Putamen (tissue), 1 donor: Measurements from ENCODE around the gene PGLYRP4.
A peak's percentile ranks its signal among the peaks of the same experiment; 100 is the strongest.
"Not testable (repeated sequence)": the region's sequence is repeated elsewhere in the genome, so short reads cannot be mapped to it uniquely, and the experiment has no call there.

Source experiments
- DNase-seq: peaks from one replicate; pipeline ENCODE4 v3.0.0-alpha.2; 2016; ENCODE audit warnings: low spot score

PGLYRP4 gene

DNA sequence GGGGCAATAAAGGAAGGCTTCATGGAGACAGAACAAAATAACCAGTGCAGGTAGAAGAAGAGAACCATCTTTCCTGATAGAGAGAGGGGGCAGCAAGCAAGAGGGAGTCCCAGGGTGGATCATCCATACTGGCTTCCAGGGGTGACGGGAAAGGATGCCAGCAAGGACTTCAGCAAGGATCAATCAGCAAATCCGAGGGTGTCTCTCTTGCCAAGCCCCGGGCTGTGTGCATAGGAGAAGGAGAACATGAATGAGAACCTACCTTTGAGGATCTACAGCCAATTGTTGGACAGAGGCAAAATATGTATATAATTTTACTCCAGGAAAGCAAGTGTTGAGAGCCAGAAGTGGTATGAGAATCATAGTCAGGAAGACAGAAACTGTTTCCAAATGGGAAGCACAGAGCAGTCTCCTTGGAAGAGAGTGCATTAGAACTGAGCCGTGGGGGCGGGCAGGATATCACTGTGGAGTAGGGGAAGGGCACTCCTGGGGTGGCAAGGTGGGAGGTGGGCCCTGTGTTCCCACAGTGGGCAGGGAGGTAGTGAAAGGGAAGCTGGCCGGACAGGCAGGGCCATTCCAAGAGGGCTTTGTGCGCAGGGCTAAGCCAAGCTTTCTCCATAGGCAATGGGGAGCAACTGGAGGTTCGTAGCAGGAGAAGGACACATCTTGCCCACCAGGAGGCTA, 7.9 kb upstream of the PGLYRP4 start:
- no peak for DNase-seq

DNA sequence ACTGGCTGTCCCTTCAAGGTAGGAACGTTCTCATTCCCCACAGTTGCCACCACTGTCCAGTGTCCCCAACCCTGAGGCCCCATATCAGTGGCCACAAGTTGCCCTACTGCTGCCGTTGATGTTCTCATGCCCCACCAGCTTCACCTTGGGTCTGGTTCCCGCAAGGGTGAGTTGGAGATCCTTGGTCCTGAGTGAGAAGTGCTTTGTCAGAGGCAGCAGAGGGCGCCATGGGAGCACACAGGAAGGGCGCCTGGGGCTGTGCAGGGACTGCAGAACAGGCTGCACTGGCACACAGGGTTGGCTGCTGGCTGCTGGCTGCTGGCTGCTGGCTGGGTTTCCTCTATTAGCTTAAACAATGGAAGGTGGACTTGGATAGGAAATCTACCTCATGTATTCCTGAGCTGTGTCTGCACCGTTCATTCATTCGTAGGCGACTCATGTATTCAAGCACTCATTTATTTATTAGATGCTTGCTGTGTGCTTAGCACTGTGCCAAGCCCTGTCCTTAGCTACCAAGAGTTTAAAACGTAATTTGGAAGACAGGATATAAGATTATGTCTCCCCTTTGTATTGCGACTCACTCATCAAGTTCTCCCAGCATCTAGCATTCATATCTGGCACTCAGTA, 6.9 kb upstream of the PGLYRP4 start:
- no peak for DNase-seq

DNA sequence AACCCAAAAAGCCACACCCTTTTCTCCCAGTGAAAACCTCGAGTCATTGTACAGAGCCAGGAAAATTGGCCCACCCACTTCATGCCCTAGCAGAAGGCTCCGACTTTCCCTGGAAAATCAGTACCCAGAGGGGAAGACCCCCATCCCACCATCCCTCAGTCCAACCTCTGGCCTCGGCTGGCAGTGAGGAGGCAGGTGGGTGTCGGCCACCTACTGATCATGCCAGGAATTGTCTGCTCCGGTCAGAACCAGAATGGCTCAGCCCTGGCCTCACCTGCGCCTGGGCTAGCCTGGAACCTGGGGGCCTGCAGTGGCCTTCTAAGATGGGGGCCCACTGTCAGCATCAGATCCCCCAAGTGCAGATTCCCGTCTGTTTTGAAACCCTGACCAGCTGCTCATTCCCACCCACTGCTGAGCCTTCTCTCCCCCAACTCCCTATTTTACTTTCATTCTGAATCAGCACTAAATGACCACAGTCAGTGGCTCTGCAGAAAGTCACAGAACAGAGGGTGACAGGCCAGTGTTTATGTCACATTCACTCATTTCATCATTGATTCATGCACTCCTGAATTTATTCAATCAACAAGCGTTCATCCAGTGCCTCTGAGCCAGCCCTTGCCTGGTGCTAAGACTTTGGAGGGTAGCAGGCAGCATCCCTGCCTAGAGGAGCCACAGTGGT, 6.0 kb upstream of the PGLYRP4 start:
- no peak for DNase-seq

DNA sequence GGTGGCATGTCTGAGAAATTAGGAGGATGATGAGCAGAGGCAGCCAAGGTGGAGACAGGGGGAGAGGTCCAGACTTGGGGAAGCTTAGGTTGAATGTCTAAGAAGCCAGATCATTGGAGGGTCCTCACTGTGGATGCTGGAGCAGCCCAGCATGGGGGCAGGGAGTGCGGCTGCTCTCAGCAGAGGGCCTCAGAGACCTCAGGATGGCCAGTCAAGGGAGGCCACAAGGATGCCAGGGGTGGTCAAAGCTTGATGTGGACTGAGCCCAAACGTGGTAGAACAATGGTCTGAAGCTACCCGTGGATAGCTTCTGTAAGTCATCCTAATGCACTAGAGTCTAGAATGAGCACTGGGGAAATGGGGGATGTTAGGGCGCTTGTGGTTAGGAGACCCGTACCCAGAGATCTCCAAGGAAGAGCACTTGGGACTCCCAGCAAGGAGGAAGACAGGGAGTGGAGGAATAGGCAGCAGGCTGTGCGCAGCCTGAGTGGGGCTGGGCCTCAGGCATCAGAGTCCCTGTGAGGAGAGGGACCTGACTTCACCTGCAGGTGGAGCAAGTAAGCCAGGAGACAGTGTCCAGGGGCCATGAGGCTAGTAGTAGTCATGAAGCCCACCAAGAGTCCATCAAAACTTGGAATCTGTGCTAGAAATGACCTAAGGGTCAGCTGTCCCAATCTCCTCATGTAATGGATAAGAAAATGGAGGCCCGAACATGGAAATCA, 4.7 kb upstream of the PGLYRP4 start:
- DNase-seq, result no peak

DNA sequence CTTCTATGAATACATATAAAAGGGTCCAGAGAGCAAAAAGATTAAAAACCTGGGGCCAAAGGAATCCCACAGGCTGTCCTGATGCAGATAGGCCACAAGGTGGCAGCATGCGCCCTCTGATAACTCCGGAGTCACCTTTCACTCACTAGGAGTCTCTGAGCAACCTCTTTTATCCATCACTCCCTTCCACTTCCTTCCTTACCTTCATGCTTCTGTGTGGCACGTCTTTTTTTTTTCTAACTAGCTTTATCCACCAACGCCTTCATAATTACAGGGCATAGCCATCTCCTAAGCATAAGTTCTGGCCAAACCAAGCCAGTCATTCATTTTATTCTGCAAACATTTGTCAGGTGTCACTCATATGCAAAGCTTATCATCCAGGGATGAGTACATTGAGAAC, 3.9 kb upstream of the PGLYRP4 start:
- DNase-seq, result peak; percentile 37

- no peak for DNase-seq
These were observed 1.8 kb upstream of the PGLYRP4 start for GRCh38 chr1:153350321-153350957.

DNA sequence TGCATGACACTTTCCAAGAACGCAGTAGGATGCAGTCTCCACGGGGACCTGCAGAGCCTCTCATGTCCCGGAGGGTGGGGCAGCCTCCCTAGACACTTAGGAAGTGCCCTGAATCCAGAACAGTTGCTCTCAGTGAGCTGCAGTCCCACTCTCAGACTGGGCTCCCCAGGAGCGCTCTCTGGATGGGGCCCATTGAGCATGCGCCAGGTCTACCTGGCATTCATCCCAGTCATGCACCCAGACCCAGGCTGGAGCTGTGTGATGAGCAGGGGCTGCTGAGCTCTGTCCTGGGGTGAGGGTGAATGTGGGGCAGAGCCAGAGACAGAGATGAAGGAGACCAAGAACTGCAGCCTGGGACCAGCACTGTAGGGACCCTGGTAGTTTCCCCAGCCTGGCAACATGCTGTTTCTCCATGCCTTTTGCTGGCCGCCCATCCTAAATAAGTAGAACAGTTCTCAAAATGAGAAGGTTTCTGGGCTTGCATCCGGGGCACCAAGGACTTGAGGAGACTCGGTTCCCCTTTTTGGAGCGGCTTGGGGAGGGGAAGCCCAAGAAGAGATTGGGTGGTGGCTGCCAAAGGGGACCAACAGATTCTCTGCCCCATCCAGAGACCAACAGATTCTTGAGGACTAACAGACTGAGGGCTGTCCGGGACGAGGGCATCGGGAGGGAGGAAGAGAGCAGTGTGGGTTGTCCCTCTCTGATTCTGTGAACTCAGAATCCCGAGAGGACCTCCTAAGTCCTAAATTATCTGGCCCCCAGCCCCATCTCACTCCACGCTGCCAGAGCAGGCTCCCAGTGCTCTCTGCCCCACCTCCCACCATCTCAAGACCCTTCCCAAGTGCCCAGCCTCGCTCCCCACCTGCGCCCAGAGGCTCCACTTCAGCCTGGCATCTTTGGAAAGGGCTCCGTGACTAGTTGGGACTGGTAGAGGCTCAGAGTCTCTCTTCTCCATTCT, 1.0 kb upstream of the PGLYRP4 start:
- DNase-seq, result no peak

DNA sequence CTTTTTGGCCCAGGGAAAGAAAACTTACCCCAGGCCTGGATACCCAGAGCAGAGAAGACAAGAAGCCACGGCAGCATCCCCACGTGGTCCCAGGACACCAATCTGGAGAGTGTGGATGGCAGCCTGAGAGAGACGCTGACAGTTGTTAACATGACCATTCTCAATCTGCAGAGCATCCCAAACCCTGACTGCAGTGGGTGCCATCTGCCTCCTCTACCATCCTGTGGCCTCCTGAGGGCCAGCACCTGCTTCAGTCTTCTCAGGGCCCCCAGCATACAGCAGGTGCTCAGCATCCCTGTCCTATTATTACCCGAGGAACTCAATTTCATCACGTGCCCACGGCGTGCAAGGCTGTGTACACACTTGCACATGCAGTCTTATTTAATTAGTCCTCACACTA, 785 bp downstream of the PGLYRP4 start:
- DNase-seq, result no peak

DNA sequence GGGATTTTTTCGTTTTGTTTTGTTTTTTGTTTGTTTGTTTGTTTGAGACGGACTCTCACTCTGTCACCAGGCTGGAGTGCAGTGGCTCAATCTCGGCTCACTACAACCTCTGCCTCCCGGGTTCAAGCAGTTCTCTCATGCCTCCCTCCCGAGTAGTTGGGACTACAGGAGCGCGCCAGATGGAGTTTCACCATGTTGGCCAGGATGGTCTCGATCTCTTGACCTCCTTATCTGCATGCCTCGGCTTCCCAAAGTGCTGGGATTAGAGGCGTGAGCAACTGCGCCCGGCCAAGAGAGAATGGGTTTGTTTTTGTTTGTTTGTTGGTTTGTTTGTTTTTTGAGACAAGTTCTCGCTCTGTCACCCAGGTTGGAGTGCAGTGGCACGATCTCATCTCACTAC, 1.6 kb downstream of the PGLYRP4 start:
- not testable (repeated sequence) for DNase-seq

DNA sequence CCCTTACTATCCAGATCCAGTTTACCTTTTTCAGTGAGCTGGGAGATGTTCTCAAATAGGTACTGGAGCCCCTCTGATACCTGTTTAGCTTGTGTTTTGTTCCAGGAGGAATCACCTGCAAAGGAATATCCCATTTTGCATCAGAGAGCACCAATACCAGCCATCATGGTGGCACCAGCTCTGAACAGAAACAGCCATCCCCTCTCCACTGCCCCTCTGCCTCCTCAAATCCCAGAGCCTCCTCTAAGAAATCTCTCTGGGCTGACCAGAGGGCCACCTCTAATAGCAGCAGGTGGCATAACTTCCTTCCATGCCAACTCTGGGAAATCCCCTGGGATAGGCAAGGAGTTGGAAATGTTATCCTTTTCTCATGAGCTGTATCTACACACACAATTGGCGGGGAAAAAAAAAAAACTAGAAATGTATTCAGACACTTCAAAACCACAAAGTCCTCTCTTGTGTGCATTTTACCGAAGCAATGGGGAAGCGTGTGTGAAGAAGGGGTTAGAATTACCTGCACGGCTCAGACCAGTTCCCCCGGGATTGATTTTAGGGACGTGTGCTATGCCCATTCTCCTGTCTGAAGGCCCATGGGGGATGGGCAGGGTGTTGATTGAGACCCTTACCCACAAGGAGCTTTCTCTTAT, 2.4 kb downstream of the PGLYRP4 start:
- DNase-seq, result no peak

GRCh38 chr1:153345187-153346076, 3.2 kb downstream of the PGLYRP4 start:
- DNase-seq, result no peak

DNA sequence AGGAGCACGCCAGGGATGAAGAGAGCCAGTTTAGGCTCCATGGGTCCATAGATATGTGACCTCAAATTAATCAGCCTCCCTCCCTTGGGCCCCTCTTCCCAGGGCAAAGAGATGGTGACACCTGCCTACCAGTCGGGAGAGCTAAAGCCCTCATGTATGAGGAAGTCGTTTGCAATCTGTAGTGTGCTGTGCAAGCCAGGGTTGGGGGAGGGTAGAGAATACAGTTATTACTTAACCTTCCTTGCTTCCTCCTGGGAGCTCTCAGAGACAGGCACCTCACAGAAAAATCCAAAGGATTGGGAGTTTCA, 4.0 kb downstream of the PGLYRP4 start:
- no peak for DNase-seq

GRCh38 chr1:153343811-153344717, 4.6 kb downstream of the PGLYRP4 start:
- no peak for DNase-seq

GRCh38 chr1:153343040-153343681, 5.5 kb downstream of the PGLYRP4 start:
- no peak for DNase-seq

- no peak for DNase-seq
These were observed 6.5 kb downstream of the PGLYRP4 start for GRCh38 chr1:153342178-153342577.

DNA sequence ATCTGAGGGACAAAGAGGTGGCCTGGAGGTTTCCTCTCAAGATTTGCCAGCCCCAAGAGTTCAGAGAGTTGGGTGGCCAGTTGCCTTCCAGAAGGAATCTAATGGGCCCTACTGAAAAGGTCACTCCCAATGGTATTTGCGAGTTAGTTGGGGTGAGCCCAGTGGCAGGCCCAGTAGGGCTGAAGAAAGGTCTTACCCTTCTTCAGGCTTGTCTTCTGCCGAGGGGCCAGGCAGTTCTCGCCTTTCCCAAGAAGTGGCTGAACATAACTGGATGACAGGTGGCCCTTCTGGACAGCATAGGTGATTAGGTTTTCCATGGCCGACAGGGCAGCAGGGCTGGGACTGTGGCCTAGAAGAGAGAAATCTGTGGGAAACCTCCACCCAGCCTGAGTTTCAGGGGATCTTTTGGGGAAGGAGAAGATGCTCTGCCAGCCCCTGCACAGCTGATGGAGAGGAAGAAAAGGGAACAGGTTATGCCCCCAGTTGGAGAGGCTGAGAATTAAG, 7.2 kb downstream of the PGLYRP4 start:
- no peak for DNase-seq

- no peak for DNase-seq
These were observed 8.3 kb downstream of the PGLYRP4 start for GRCh38 chr1:153340356-153340755.

DNA sequence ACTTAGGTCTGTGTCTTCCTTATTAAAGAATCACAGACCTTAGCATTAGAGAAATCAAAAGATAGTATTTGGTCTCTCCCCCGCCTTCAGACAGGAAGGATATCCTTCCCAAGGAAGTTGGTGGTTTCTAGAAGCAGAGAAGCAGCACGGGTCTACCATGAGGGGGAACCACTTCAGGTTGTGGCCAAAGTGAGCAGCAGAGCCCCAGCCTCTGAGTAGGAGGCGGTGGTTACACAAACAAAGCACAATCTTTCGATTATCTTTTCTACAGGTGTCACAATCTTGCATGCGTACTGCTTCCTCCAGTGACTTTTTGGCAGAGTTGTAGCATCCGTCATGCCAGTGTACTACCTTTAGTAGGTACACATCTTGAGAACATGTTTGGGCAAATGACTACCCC, 8.8 kb downstream of the PGLYRP4 start:
- no peak for DNase-seq
